Muscle layer of colon (tissue), 2 donors: ENCODE measurements around the gene SGMS1.
"Not testable (repeated sequence)": the region's sequence is repeated elsewhere in the genome, so short reads cannot be mapped to it uniquely, and the experiment has no call there.

Experiments used
- H3K27ac ChIP-seq: one replicate; pipeline ENCODE4 v1.7.0; 2013; ENCODE audit warnings: low read depth, mild to moderate bottlenecking, low read length, moderate library complexity
- H3K27me3 ChIP-seq, 2 donors: one replicate each; pipeline ENCODE4 v1.7.0; 2013; ENCODE audit warnings: low read length in 2 of 2, mild to moderate bottlenecking in 2 of 2; ENCODE audit not compliant: insufficient read depth in 2 of 2, control insufficient read depth in 1 of 2
- H3K36me3 ChIP-seq: one replicate; pipeline ENCODE4 v1.7.0; 2013; ENCODE audit warnings: mild to moderate bottlenecking, low read length; ENCODE audit not compliant: insufficient read depth
- H3K4me1 ChIP-seq: one replicate; pipeline ENCODE4 v1.7.0; 2013; ENCODE audit warnings: mild to moderate bottlenecking, low read length; ENCODE audit not compliant: insufficient read depth
- H3K4me3 ChIP-seq, 2 donors: one replicate each; pipeline ENCODE4 v1.7.0; 2013; ENCODE audit warnings: low read length in 2 of 2, low read depth in 1 of 2, mild to moderate bottlenecking in 1 of 2, moderate library complexity in 1 of 2
- H3K9ac ChIP-seq: one replicate; pipeline ENCODE4 v1.7.0; 2013; ENCODE audit warnings: low read length
- H3K9me3 ChIP-seq: one replicate; pipeline ENCODE4 v1.7.0; 2013; ENCODE audit warnings: mild to moderate bottlenecking, low read length
- donor health status: abdominal sarcoma.
- donor health status: Adenocarcinoma of cecum.

SGMS1 gene

GRCh38 chr10:50506861-50507573 lies 116.7 kb downstream of the SGMS1 start:
- H3K9me3 ChIP-seq = no peaks in the 10 kb centered on the region
- H3K27me3 ChIP-seq = no peaks in the 10 kb centered on the region
- H3K36me3 ChIP-seq = no peaks in the 10 kb centered on the region
- no peak overlapping the region for H3K9ac ChIP-seq
- no peak overlapping the region for H3K4me3 ChIP-seq
- H3K4me1 ChIP-seq = peaks cover 11% of the 10 kb centered on the region
- no peak overlapping the region for H3K27ac ChIP-seq

- H3K27ac ChIP-seq = no peak overlapping the region
- H3K4me3 ChIP-seq = no peak overlapping the region
- no peaks in the 10 kb centered on the region for H3K9me3 ChIP-seq
- H3K4me1 ChIP-seq = peaks cover 7% of the 10 kb centered on the region
- no peak overlapping the region for H3K9ac ChIP-seq
- H3K36me3 ChIP-seq = no peaks in the 10 kb centered on the region
- no peaks in the 10 kb centered on the region for H3K27me3 ChIP-seq
Observed at GRCh38 chr10:50504389-50504788, 119.4 kb downstream of the SGMS1 start.

- Histone ChIP-seq H3K9me3 (no peaks in the 10 kb centered on the region), H3K36me3 (no peaks in the 10 kb centered on the region), H3K27me3 (no peaks in the 10 kb centered on the region), H3K27ac (no peak overlapping the region), H3K4me3 (no peak overlapping the region), H3K4me1 (peaks cover 7% of the 10 kb centered on the region), H3K9ac (no peak overlapping the region)
Observed at GRCh38 chr10:50503661-50504320, 120.0 kb downstream of the SGMS1 start.

GRCh38 chr10:50503156-50503555 lies 120.6 kb downstream of the SGMS1 start:
- not testable (repeated sequence) for H3K27ac ChIP-seq

GRCh38 chr10:50501924-50502452 lies 121.8 kb downstream of the SGMS1 start:
- Histone ChIP-seq H3K9ac (no peak overlapping the region), H3K4me3 (no peak overlapping the region), H3K9me3 (no peaks in the 10 kb centered on the region), H3K36me3 (no peaks in the 10 kb centered on the region), H3K27me3 (no peaks in the 10 kb centered on the region), H3K4me1 (peaks cover 7% of the 10 kb centered on the region), H3K27ac (no peak overlapping the region)

More at GRCh38 chr10:50503156-50503555, 120.6 kb downstream of the SGMS1 start:
- H3K36me3 ChIP-seq, H3K9ac ChIP-seq, H3K4me1 ChIP-seq, H3K27me3 ChIP-seq, H3K4me3 ChIP-seq, H3K9me3 ChIP-seq: not testable (repeated sequence)

- H3K4me3 ChIP-seq = no peak overlapping the region
- H3K27ac ChIP-seq = no peak overlapping the region
- no peaks in the 10 kb centered on the region for H3K36me3 ChIP-seq
- H3K27me3 ChIP-seq = no peaks in the 10 kb centered on the region
- H3K4me1 ChIP-seq = peaks cover 11% of the 10 kb centered on the region
- H3K9me3 ChIP-seq = no peaks in the 10 kb centered on the region
- no peak overlapping the region for H3K9ac ChIP-seq
Observed at GRCh38 chr10:50501478-50501877, 122.3 kb downstream of the SGMS1 start.

- Histone ChIP-seq H3K9me3 (no peaks in the 10 kb centered on the region), H3K4me3 (no peak overlapping the region), H3K27me3 (no peaks in the 10 kb centered on the region), H3K4me1 (peaks cover 15% of the 10 kb centered on the region), H3K9ac (no peak overlapping the region), H3K27ac (no peak overlapping the region), H3K36me3 (no peaks in the 10 kb centered on the region)
Observed at GRCh38 chr10:50498465-50498864, 125.3 kb downstream of the SGMS1 start.

- H3K4me3 ChIP-seq = no peak overlapping the region
- H3K36me3 ChIP-seq = no peaks in the 10 kb centered on the region
- peaks cover 15% of the 10 kb centered on the region for H3K4me1 ChIP-seq
- no peak overlapping the region for H3K9ac ChIP-seq
- no peaks in the 10 kb centered on the region for H3K27me3 ChIP-seq
- no peaks in the 10 kb centered on the region for H3K9me3 ChIP-seq
- no peak overlapping the region for H3K27ac ChIP-seq
Observed at GRCh38 chr10:50497758-50498157, 126.0 kb downstream of the SGMS1 start.

GRCh38 chr10:50496228-50496627 lies 127.5 kb downstream of the SGMS1 start:
- Histone ChIP-seq H3K27ac (no peak overlapping the region), H3K9me3 (no peaks in the 10 kb centered on the region), H3K27me3 (no peaks in the 10 kb centered on the region), H3K36me3 (no peaks in the 10 kb centered on the region), H3K4me1 (peaks cover 8% of the 10 kb centered on the region), H3K9ac (no peak overlapping the region), H3K4me3 (no peak overlapping the region)

GRCh38 chr10:50490241-50490640 lies 133.5 kb downstream of the SGMS1 start:
- Histone ChIP-seq H3K36me3 (no peaks in the 10 kb centered on the region), H3K27me3 (no peaks in the 10 kb centered on the region), H3K9me3 (no peaks in the 10 kb centered on the region), H3K27ac (no peak overlapping the region), H3K4me1 (no peaks in the 10 kb centered on the region), H3K4me3 (no peak overlapping the region), H3K9ac (no peak overlapping the region)

- H3K9ac ChIP-seq, H3K27me3 ChIP-seq: not testable (repeated sequence)
Observed at GRCh38 chr10:50484550-50484949, 139.2 kb downstream of the SGMS1 start.

More at GRCh38 chr10:50484550-50484949, 139.2 kb downstream of the SGMS1 start:
- H3K4me1 ChIP-seq, H3K9me3 ChIP-seq, H3K27ac ChIP-seq, H3K36me3 ChIP-seq, H3K4me3 ChIP-seq: not testable (repeated sequence)
